Measurements from ENCODE around the gene PLEKHG4B. TPM values are rescaled to one million over a fixed set of nuclear protein-coding genes. Genes with fewer than 3 reads are reported as not detected.

PLEKHG4B gene
- total RNA-seq, 1 experiment from 2014 or later, result 0.02 TPM

GRCh38 chr5:170971-171800 is 79.2 kb downstream of the PLEKHG4B start:
- DNase-seq (ENCODE audit: low read depth, low spot score) (no peak), ATAC-seq (no peak)
- ChIA-PET CTCF (no interaction called here), RAD21 (ENCODE audit: low non-redundant PET in 1 of 2, low total read pairs in 2 of 2, uncharacterized antibody in 2 of 2, unreplicated experiment in 2 of 2) (no interaction called here), POLR2A (no interaction called here)
- H3K9me3 ChIP-seq (ENCODE audit: control insufficient read depth in 1 of 2, insufficient read depth in 1 of 2, low read depth in 1 of 2, low read length in 2 of 2), result no peaks in the 10 kb centered on the region
- no peaks in the 10 kb centered on the region for H3K9me2 ChIP-seq (ENCODE audit: insufficient read depth)
- no peaks in the 10 kb centered on the region for H4K20me1 ChIP-seq (ENCODE audit: insufficient read depth)
- TF ChIP-seq REST (IDR thresholded peaks at IDR 0.05; ENCODE audit: low read depth) (no peak), SP1 (IDR thresholded peaks at IDR 0.05; ENCODE audit: low read depth) (no peak)
- H3K27ac ChIP-seq (ENCODE audit: low read depth, low read length), result no peak overlapping the region; the same call in 1 of the 2 replicates
- no peaks in the 10 kb centered on the region for H3K79me2 ChIP-seq (ENCODE audit: insufficient read depth, low read length)
- no peaks in the 10 kb centered on the region for H3K27me3 ChIP-seq (ENCODE audit: insufficient read depth, low read length)
- no peak overlapping the region for H3K4me2 ChIP-seq (ENCODE audit: low read length)
- no peak overlapping the region for H3K4me3 ChIP-seq (replicated peaks in 1 of 2; ENCODE audit: low read depth in 1 of 2, low read length in 2 of 2)
- H3K9ac ChIP-seq (ENCODE audit: low read length), result no peak overlapping the region
- H3K4me1 ChIP-seq (ENCODE audit: control insufficient read depth in 1 of 2, insufficient read depth in 2 of 2, low read length in 2 of 2), result peaks cover 0 to 6% of the 10 kb centered on the region in 2 experiments; a peak in 2 of 4 replicates
- BruUV-seq (replicated peaks), result no TSS peak
- H3K36me3 ChIP-seq (ENCODE audit: control insufficient read depth in 1 of 2, insufficient read depth in 2 of 2, low read length in 2 of 2), result no peaks in the 10 kb centered on the region
- intact Hi-C loops (cut with micrococcal nuclease), result no loop called here
- no peak overlapping the region for H2AFZ ChIP-seq (ENCODE audit: low read depth, low read length, poor library complexity, severe bottlenecking)

GRCh38 chr5:171801-172331 is 79.9 kb downstream of the PLEKHG4B start:
- ChIA-PET RAD21 (ENCODE audit: low non-redundant PET in 1 of 2, low total read pairs in 2 of 2, uncharacterized antibody in 2 of 2, unreplicated experiment in 2 of 2) (no interaction called here), POLR2A (no interaction called here), CTCF (no interaction called here)
- no peaks in the 10 kb centered on the region for H3K36me3 ChIP-seq (ENCODE audit: control insufficient read depth in 1 of 2, insufficient read depth in 2 of 2, low read length in 2 of 2)
- H3K9ac ChIP-seq (ENCODE audit: low read length), result no peak overlapping the region
- no peaks in the 10 kb centered on the region for H3K9me3 ChIP-seq (ENCODE audit: control insufficient read depth in 1 of 2, insufficient read depth in 1 of 2, low read depth in 1 of 2, low read length in 2 of 2)
- DNase-seq (ENCODE audit: low read depth, low spot score) (no peak), ATAC-seq (no peak)
- no peaks in the 10 kb centered on the region for H3K9me2 ChIP-seq (ENCODE audit: insufficient read depth)
- H3K4me2 ChIP-seq (ENCODE audit: low read length), result no peak overlapping the region
- H3K27me3 ChIP-seq (ENCODE audit: insufficient read depth, low read length), result no peaks in the 10 kb centered on the region
- no peaks in the 10 kb centered on the region for H4K20me1 ChIP-seq (ENCODE audit: insufficient read depth)
- H3K4me3 ChIP-seq (replicated peaks in 1 of 2; ENCODE audit: low read depth in 1 of 2, low read length in 2 of 2), result no peak overlapping the region
- H2AFZ ChIP-seq (ENCODE audit: low read depth, low read length, poor library complexity, severe bottlenecking), result no peak overlapping the region
- H3K27ac ChIP-seq (ENCODE audit: low read depth, low read length), result no peak overlapping the region
- H3K79me2 ChIP-seq (ENCODE audit: insufficient read depth, low read length), result no peaks in the 10 kb centered on the region
- intact Hi-C loops (cut with micrococcal nuclease), result no loop called here
- no TSS peak for BruUV-seq (replicated peaks)
- peaks cover 0 to 6% of the 10 kb centered on the region in 2 experiments; a peak in 2 of 4 replicates for H3K4me1 ChIP-seq (ENCODE audit: control insufficient read depth in 1 of 2, insufficient read depth in 2 of 2, low read length in 2 of 2)
- no peak for TF ChIP-seq MAX (IDR thresholded peaks at IDR 0.05)
- TF ChIP-seq EZH2phosphoT487 (IDR thresholded peaks at IDR 0.05; ENCODE audit: borderline replicate concordance), result no peak
- no peak for TF ChIP-seq ELF1 (IDR thresholded peaks at IDR 0.05; ENCODE audit: borderline replicate concordance, low read depth)
- no peak for TF ChIP-seq EZH2 (IDR thresholded peaks at IDR 0.05)
- no peak for TF ChIP-seq ZFX (IDR thresholded peaks at IDR 0.05)
- TF ChIP-seq REST (IDR thresholded peaks at IDR 0.05; ENCODE audit: low read depth), result no peak
- no peak for TF ChIP-seq SIN3A (IDR thresholded peaks at IDR 0.05; ENCODE audit: low read depth)
- TF ChIP-seq ZNF274 (IDR thresholded peaks at IDR 0.05; ENCODE audit: low read depth, low read length), result no peak
- no peak for TF ChIP-seq JUND (IDR thresholded peaks at IDR 0.05)

Data from HCT116 (cell line).